Esophagus muscularis mucosa (tissue), 4 donors: ENCODE results near the gene KDM3B. TPM values are rescaled to one million over a fixed set of nuclear protein-coding genes. Genes with fewer than 3 reads are reported as not detected.
"Not testable (repeated sequence)": the region's sequence is repeated elsewhere in the genome, so short reads cannot be mapped to it uniquely, and the experiment has no call there.

Experiments
- DNase-seq: peaks from one replicate; pipeline ENCODE4 v3.0.0-alpha.2; 2017; ENCODE audit errors: extremely low spot score
- H3K27ac ChIP-seq, 4 donors: fragments of 200-600 bp; sonication (generic); replicated peaks in 1 of 4; 1 replicate in 3 of 4; 2 replicates in 1 of 4; pipeline ENCODE4 v1.5.1; 2016 to 2019; ENCODE audit warnings: mild to moderate bottlenecking in 1 of 4
- H3K27me3 ChIP-seq, 4 donors: fragments of 200-600 bp; sonication (generic); one replicate each; pipeline versions ENCODE4 v1.5.1 to v1.6.0; 2016 to 2019
- H3K36me3 ChIP-seq, 4 donors: fragments of 200-600 bp; sonication (generic); one replicate each; pipeline ENCODE4 v1.5.1; 2016 to 2019
- H3K4me1 ChIP-seq, 4 donors: fragments of 200-600 bp; sonication (generic); one replicate each; pipeline ENCODE4 v1.5.1; 2016 to 2019
- H3K4me3 ChIP-seq, 4 donors: fragments of 200-600 bp; sonication (generic); 1 replicate in 2 of 4; 2 replicates in 2 of 4; pipeline ENCODE4 v1.5.1; 2016 to 2019; ENCODE audit warnings: mild to moderate bottlenecking in 4 of 4, moderate library complexity in 1 of 4
- H3K9me3 ChIP-seq, 4 donors: fragments of 200-600 bp; sonication (generic); 1 replicate in 3 of 4; 2 replicates in 1 of 4; pipeline ENCODE4 v1.5.1; 2016 to 2019
- EP300 ChIP-seq: sonication (generic); formaldehyde crosslinking; IDR thresholded peaks from one replicate; pipeline ENCODE4 v1.6.1; 2017; ENCODE audit warnings: antibody characterized with exemption
- POLR2A ChIP-seq: fragments of 450-650 bp; IDR thresholded peaks from one replicate; pipeline ENCODE4 v1.6.1; 2017; ENCODE audit warnings: antibody characterized with exemption, moderate library complexity, mild to moderate bottlenecking, low read depth
- POLR2AphosphoS5 ChIP-seq, 2 donors: sonication (generic); formaldehyde crosslinking; IDR thresholded peaks; one replicate each; pipeline ENCODE4 v1.6.1; 2017; ENCODE audit warnings: antibody characterized with exemption in 2 of 2
- WGBS: methylation state at CpG from one replicate; pipeline ENCODE4 v1.1.5; 2018; 5-methylcytosine and 5-hydroxymethylcytosine counted together
- intact Hi-C: fragments of 100-400 bp; cut with DNase I; formaldehyde crosslinking; loops from one replicate; pipeline ENCODE4 v1.15.1; 2023
- total RNA-seq, 4 donors: library from RNA; depleted of rRNA; stranded (reverse); fragments of >200 nt; gene quantifications; one replicate each; pipeline versions ENCODE4 v1.1.0 to v1.2.1, GENCODE V29; 2016
- TF ChIP-seq, protein P1 (sequence below), 3 experiments: fragments of 200-600 bp in 2 of 3; fragments of 450-650 bp in 1 of 3; sonication (generic) in 2 of 3; IDR thresholded peaks; one replicate each; pipeline ENCODE4 v1.5.1; 2017 to 2019; ENCODE audit warnings: antibody characterized with exemption in 3 of 3, mild to moderate bottlenecking in 2 of 3, moderate library complexity in 1 of 3

The KDM3B gene
- total RNA-seq, 4 donors from 2014 or later = 61.3 to 88.8 (median 74.9) TPM

- Histone ChIP-seq H3K9me3 (no peaks in the 10 kb centered on the region), H3K27me3 (no peaks in the 10 kb centered on the region), H3K36me3 (peaks cover 14 to 83% (median 51%) of the 10 kb centered on the region in 4 donors), H3K4me1 (no peaks in the 10 kb centered on the region), H3K27ac (no peak overlapping the region), H3K4me3 (no peak overlapping the region)
- intact Hi-C loops = loop anchor here (5.0 kb wide), 1 partner anchor 56 kb away; the partner anchor contains the start of gene KDM3B
- DNase-seq = no peak
- TF ChIP-seq EP300 (no peak), POLR2A (no peak), POLR2AphosphoS5 (IDR thresholded peaks at IDR 0.05) (no peak)
- TF ChIP-seq, protein P1, sequence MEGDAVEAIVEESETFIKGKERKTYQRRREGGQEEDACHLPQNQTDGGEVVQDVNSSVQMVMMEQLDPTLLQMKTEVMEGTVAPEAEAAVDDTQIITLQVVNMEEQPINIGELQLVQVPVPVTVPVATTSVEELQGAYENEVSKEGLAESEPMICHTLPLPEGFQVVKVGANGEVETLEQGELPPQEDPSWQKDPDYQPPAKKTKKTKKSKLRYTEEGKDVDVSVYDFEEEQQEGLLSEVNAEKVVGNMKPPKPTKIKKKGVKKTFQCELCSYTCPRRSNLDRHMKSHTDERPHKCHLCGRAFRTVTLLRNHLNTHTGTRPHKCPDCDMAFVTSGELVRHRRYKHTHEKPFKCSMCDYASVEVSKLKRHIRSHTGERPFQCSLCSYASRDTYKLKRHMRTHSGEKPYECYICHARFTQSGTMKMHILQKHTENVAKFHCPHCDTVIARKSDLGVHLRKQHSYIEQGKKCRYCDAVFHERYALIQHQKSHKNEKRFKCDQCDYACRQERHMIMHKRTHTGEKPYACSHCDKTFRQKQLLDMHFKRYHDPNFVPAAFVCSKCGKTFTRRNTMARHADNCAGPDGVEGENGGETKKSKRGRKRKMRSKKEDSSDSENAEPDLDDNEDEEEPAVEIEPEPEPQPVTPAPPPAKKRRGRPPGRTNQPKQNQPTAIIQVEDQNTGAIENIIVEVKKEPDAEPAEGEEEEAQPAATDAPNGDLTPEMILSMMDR (IDR thresholded peaks at IDR 0.05) = no peak
- WGBS = 82% methylated on average over 5 of the region's 5 CpGs
Measured at GRCh38 chr5:138408023-138408422, 55.5 kb downstream of the KDM3B start.

DNA sequence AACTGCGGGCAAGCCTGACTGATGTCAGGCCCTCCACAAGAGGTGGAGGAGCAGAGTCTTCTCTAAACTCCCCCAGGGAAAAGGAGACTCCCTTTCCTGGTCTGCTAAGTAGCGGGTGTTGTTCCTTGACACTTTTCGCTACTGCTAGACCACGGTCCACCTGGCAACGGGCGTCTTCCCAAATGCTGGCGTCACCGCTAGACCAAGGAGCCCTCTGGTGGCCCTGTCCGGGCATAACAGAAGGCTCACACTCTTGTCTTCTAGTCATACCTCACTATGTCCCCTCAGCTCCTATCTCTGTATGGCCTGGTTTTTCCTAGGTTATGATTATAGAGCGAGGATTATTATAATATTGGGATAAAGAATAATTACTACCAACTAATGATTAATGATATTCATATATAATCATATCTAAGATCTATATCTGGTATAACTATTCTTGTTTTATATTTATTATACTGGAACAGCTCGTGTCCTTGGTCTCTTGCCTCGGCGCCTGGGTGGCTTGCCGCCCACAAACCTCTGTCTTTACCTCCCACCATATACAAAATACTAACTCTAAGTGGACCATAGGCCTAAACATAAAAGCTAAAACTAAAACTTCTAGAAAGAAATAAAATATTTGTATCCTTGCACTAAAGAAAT lies 58.6 kb downstream of the KDM3B start:
- H3K9me3 ChIP-seq, H3K27ac ChIP-seq, H3K27me3 ChIP-seq, H3K4me1 ChIP-seq, DNase-seq, H3K4me3 ChIP-seq: not testable (repeated sequence)
- intact Hi-C loops = loop anchor here (2.0 kb wide), 1 partner anchor 188 kb away; no protein-coding TSS in a partner anchor
- H3K36me3 ChIP-seq = peaks cover 24 to 83% (median 61%) of the 10 kb centered on the region in 4 donors
- TF ChIP-seq, protein P1 (IDR thresholded peaks at IDR 0.05) = peak; percentile 52 to 74 (median 64)
- TF ChIP-seq POLR2AphosphoS5 (IDR thresholded peaks at IDR 0.05) = peak; percentile 19 to 23
- 64% methylated on average over 13 of the region's 14 CpGs for WGBS

- intact Hi-C loops = no loop called here
- no peak for DNase-seq
- Histone ChIP-seq H3K36me3 (peaks cover 78 to 100% (median 98%) of the 10 kb centered on the region in 4 donors), H3K4me3 (no peak overlapping the region), H3K27ac (no peak overlapping the region), H3K27me3 (no peaks in the 10 kb centered on the region), H3K4me1 (no peaks in the 10 kb centered on the region), H3K9me3 (no peaks in the 10 kb centered on the region)
- TF ChIP-seq, protein P1 (IDR thresholded peaks at IDR 0.05) = no peak
- TF ChIP-seq POLR2A (no peak), EP300 (no peak), POLR2AphosphoS5 (IDR thresholded peaks at IDR 0.05) (no peak)
- WGBS = 80% methylated on average over 2 of the region's 2 CpGs
Measured at GRCh38 chr5:138418444-138418843, 66.0 kb downstream of the KDM3B start.

DNA sequence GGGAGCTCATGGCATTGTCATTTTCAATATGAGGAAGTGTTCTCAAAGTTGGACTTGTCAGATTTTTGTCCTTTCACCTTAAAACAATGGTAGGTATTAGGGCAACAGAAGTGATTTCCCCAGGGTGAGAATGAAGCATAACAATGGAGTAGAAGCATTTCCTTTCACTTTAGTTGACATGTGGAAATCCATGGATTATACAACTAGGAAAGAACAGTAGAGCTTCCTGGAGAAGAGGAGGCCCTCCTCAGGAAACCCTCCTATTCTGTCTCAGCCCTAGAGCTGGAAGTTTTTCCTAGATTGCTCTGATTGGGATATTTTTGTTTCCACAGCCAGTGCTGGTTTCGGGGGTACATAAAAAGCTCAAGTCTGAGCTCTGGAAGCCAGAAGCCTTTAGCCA lies 72.6 kb downstream of the KDM3B start:
- no peak overlapping the region for H3K4me3 ChIP-seq
- WGBS = 100% methylated on average over 1 of the region's 1 CpG
- peaks cover 0 to 7% (median 0%) of the 10 kb centered on the region in 4 donors for H3K4me1 ChIP-seq
- no peak for DNase-seq
- H3K27ac ChIP-seq = no peak overlapping the region
- no peaks in the 10 kb centered on the region for H3K9me3 ChIP-seq
- intact Hi-C loops = no loop called here
- no peaks in the 10 kb centered on the region for H3K27me3 ChIP-seq
- no peak for TF ChIP-seq EP300
- no peak for TF ChIP-seq POLR2A
- no peak for TF ChIP-seq POLR2AphosphoS5 (IDR thresholded peaks at IDR 0.05)
- TF ChIP-seq, protein P1 (IDR thresholded peaks at IDR 0.05) = no peak
- peaks cover 77 to 100% (median 95%) of the 10 kb centered on the region in 4 donors for H3K36me3 ChIP-seq

GRCh38 chr5:138435943-138436342 lies 83.5 kb downstream of the KDM3B start:
- no peak overlapping the region for H3K27ac ChIP-seq
- no peak overlapping the region for H3K4me3 ChIP-seq
- H3K9me3 ChIP-seq = no peaks in the 10 kb centered on the region
- H3K36me3 ChIP-seq = peaks cover 47 to 65% (median 58%) of the 10 kb centered on the region in 4 donors
- intact Hi-C loops = no loop called here
- WGBS = 81% methylated on average over 5 of the region's 5 CpGs
- no peaks in the 10 kb centered on the region for H3K27me3 ChIP-seq
- DNase-seq = no peak
- peaks cover 26 to 31% (median 28%) of the 10 kb centered on the region in 4 donors for H3K4me1 ChIP-seq
- TF ChIP-seq POLR2AphosphoS5 (IDR thresholded peaks at IDR 0.05) = no peak
- TF ChIP-seq EP300 = no peak
- TF ChIP-seq, protein P1 (IDR thresholded peaks at IDR 0.05) = no peak
- TF ChIP-seq POLR2A = no peak
